Urinary bladder (tissue), 4 donors: ENCODE measurements around the gene CPN2. TPM values are rescaled to one million over a fixed set of nuclear protein-coding genes. Genes with fewer than 3 reads are reported as not detected.

ENCODE experiments used
- DNase-seq: peaks from one replicate; pipeline ENCODE4 v3.0.0-alpha.2; 2015; ENCODE audit errors: extremely low spot score
- H3K27ac ChIP-seq: one replicate; pipeline ENCODE4 v1.5.1; 2013; ENCODE audit warnings: low read depth, mild to moderate bottlenecking, moderate library complexity
- H3K36me3 ChIP-seq: one replicate; pipeline ENCODE4 v1.6.1; 2013; ENCODE audit warnings: mild to moderate bottlenecking, moderate library complexity; ENCODE audit not compliant: insufficient read depth
- H3K4me1 ChIP-seq: one replicate; pipeline ENCODE4 v1.6.1; 2013; ENCODE audit warnings: mild to moderate bottlenecking, moderate library complexity; ENCODE audit not compliant: insufficient read depth
- H3K4me3 ChIP-seq: one replicate; pipeline ENCODE4 v1.5.1; 2013; ENCODE audit warnings: low read depth, low read length
- WGBS: extraction: QIAGEN DNeasy Blood & Tissue Kit; methylation state at CpG from one replicate; pipeline ENCODE4 v1.1.7; 2013; 5-methylcytosine and 5-hydroxymethylcytosine counted together
- polyA plus RNA-seq: library from polyadenylated mRNA; stranded (reverse); fragments of 200-250 nt; gene quantifications from one replicate; pipeline ENCODE4 v1.2.3, GENCODE V29; 2013
- total RNA-seq: library from RNA; depleted of rRNA; stranded (reverse); fragments of >200 nt; gene quantifications from one replicate; pipeline ENCODE4 v1.2.3, GENCODE V29; 2014
- donor health status: healthy with polysubstance abuse.
- donor health status: healthy.

Gene CPN2
- total and polyA plus RNA-seq, 2 donors, result 0.06 TPM; not detected in 1

GRCh38 chr3:194357681-194358080, 6.6 kb upstream of the CPN2 start:
- Histone ChIP-seq H3K4me1 (no peaks in the 10 kb centered on the region), H3K4me3 (no peak overlapping the region), H3K36me3 (no peaks in the 10 kb centered on the region), H3K27ac (no peak overlapping the region)
- DNase-seq, result no peak
- WGBS, result 80% methylated on average over 11 of the region's 11 CpGs

- WGBS, result 50% methylated on average over 7 of the region's 7 CpGs
- Histone ChIP-seq H3K4me3 (no peak overlapping the region), H3K4me1 (no peaks in the 10 kb centered on the region), H3K36me3 (no peaks in the 10 kb centered on the region), H3K27ac (no peak overlapping the region)
- DNase-seq, result no peak
These were observed 4.3 kb upstream of the CPN2 start for GRCh38 chr3:194355379-194355778.

- Histone ChIP-seq H3K36me3 (no peaks in the 10 kb centered on the region), H3K4me3 (no peak overlapping the region), H3K4me1 (no peaks in the 10 kb centered on the region), H3K27ac (no peak overlapping the region)
- DNase-seq, result no peak
- WGBS, result 87% methylated on average over 2 of the region's 2 CpGs
These were observed 3.2 kb upstream of the CPN2 start for GRCh38 chr3:194354315-194354714.

GRCh38 chr3:194352667-194353246, 1.6 kb upstream of the CPN2 start:
- DNase-seq, result no peak
- Histone ChIP-seq H3K27ac (no peak overlapping the region), H3K4me1 (no peaks in the 10 kb centered on the region), H3K36me3 (no peaks in the 10 kb centered on the region), H3K4me3 (no peak overlapping the region)
- 88% methylated on average over 10 of the region's 10 CpGs for WGBS

GRCh38 chr3:194351952-194352536, 916 bp upstream of the CPN2 start:
- no peak for DNase-seq
- no peaks in the 10 kb centered on the region for H3K36me3 ChIP-seq
- WGBS, result 90% methylated on average over 14 of the region's 14 CpGs
- H3K4me1 ChIP-seq, result no peaks in the 10 kb centered on the region
- H3K27ac ChIP-seq, result no peak overlapping the region
- H3K4me3 ChIP-seq, result no peak overlapping the region

- no peak overlapping the region for H3K4me3 ChIP-seq
- H3K36me3 ChIP-seq, result no peaks in the 10 kb centered on the region
- H3K4me1 ChIP-seq, result no peaks in the 10 kb centered on the region
- no peak overlapping the region for H3K27ac ChIP-seq
- 80% methylated on average over 3 of the region's 3 CpGs for WGBS
- no peak for DNase-seq
These were observed 429 bp downstream of the CPN2 start for GRCh38 chr3:194350726-194351071.

- DNase-seq, result no peak
- Histone ChIP-seq H3K27ac (no peak overlapping the region), H3K4me3 (no peak overlapping the region), H3K4me1 (no peaks in the 10 kb centered on the region), H3K36me3 (no peaks in the 10 kb centered on the region)
- 70% methylated on average over 6 of the region's 6 CpGs for WGBS
These were observed 2.8 kb downstream of the CPN2 start for GRCh38 chr3:194348354-194348753.

GRCh38 chr3:194346621-194347020, 4.5 kb downstream of the CPN2 start:
- no peaks in the 10 kb centered on the region for H3K4me1 ChIP-seq
- H3K27ac ChIP-seq, result no peak overlapping the region
- DNase-seq, result no peak
- H3K36me3 ChIP-seq, result no peaks in the 10 kb centered on the region
- WGBS, result 77% methylated on average over 5 of the region's 5 CpGs
- H3K4me3 ChIP-seq, result no peak overlapping the region

- Histone ChIP-seq H3K4me1 (no peaks in the 10 kb centered on the region), H3K36me3 (no peaks in the 10 kb centered on the region), H3K27ac (no peak overlapping the region), H3K4me3 (no peak overlapping the region)
- DNase-seq, result no peak
- WGBS, result 87% methylated on average over 9 of the region's 9 CpGs
These were observed 5.1 kb downstream of the CPN2 start for GRCh38 chr3:194346035-194346434.

GRCh38 chr3:194344012-194344411, 7.1 kb downstream of the CPN2 start:
- no peak for DNase-seq
- no peaks in the 10 kb centered on the region for H3K36me3 ChIP-seq

GRCh38 chr3:194343561-194343893, 7.6 kb downstream of the CPN2 start:
- Histone ChIP-seq H3K27ac (no peak overlapping the region), H3K36me3 (no peaks in the 10 kb centered on the region), H3K4me1 (no peaks in the 10 kb centered on the region), H3K4me3 (no peak overlapping the region)
- DNase-seq, result no peak
- 90% methylated on average over 2 of the region's 2 CpGs for WGBS

More at GRCh38 chr3:194344012-194344411, 7.1 kb downstream of the CPN2 start:
- 36% methylated on average over 9 of the region's 9 CpGs for WGBS
- no peaks in the 10 kb centered on the region for H3K4me1 ChIP-seq
- no peak overlapping the region for H3K27ac ChIP-seq
- no peak overlapping the region for H3K4me3 ChIP-seq

GRCh38 chr3:194342861-194343560, 8.1 kb downstream of the CPN2 start:
- no peak overlapping the region for H3K4me3 ChIP-seq
- 88% methylated on average over 9 of the region's 9 CpGs for WGBS
- no peak overlapping the region for H3K27ac ChIP-seq
- no peaks in the 10 kb centered on the region for H3K4me1 ChIP-seq
- H3K36me3 ChIP-seq, result no peaks in the 10 kb centered on the region
- DNase-seq, result no peak

GRCh38 chr3:194340757-194341400, 10.2 kb downstream of the CPN2 start:
- no peak for DNase-seq
- Histone ChIP-seq H3K36me3 (no peaks in the 10 kb centered on the region), H3K27ac (no peak overlapping the region), H3K4me3 (no peak overlapping the region), H3K4me1 (no peaks in the 10 kb centered on the region)
- WGBS, result 87% methylated on average over 24 of the region's 24 CpGs

- Histone ChIP-seq H3K4me3 (no peak overlapping the region), H3K4me1 (no peaks in the 10 kb centered on the region), H3K36me3 (no peaks in the 10 kb centered on the region), H3K27ac (no peak overlapping the region)
- WGBS, result 49% methylated on average over 5 of the region's 5 CpGs
- DNase-seq, result no peak
These were observed 11.3 kb downstream of the CPN2 start for GRCh38 chr3:194339840-194340239.
